Measurements from ENCODE around the gene BTBD18. TPM values are rescaled to one million over a fixed set of nuclear protein-coding genes. Genes with fewer than 3 reads are reported as not detected.

Gene BTBD18
- total RNA-seq, 2 experiments from 2014 or later: not detected

- DNase-seq: no peak
- H3K27ac Mint-ChIP-seq: no peak overlapping the region
- H3K9me3 Mint-ChIP-seq: no peaks in the 10 kb centered on the region
- no peak overlapping the region for H3K4me3 Mint-ChIP-seq
- CTCF ChIA-PET: no interaction called here
- POLR2A ChIA-PET: interaction anchor here (0.6 kb wide), 1 partner anchor 14 kb away, joined by 3 read pairs; no protein-coding TSS in a partner anchor
- peaks cover 10% of the 10 kb centered on the region for H3K36me3 Mint-ChIP-seq (ENCODE audit: low read depth)
- peaks cover 30% of the 10 kb centered on the region for H3K4me1 Mint-ChIP-seq
- no peaks in the 10 kb centered on the region for H3K27me3 Mint-ChIP-seq
These were observed 35.5 kb upstream of the BTBD18 start for GRCh38 chr11:57787006-57787604.

DNA sequence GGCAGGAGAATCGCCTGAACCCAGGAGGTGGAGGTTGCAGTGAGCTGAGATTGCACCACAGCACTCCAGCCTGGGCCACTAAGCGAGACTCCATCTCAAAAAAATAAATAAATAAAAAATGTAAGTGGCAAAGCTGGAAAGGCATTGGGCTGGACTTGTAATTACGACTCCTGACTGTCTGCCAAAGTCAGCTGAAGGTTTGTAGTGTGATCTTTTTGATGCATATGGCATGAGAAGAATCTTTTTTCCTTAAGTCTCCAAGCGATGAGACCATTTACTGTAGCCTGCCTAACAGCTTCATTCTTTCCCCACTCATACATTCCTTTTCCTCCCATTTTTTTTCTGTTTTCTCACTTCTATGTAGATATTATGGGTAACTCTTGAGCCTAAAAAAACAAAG is 34.8 kb upstream of the BTBD18 start:
- CTCF ChIA-PET: interaction anchor here (0.9 kb wide), 1 partner anchor 55 kb away, joined by 3 read pairs; no protein-coding TSS in a partner anchor
- no peak overlapping the region for H3K4me3 Mint-ChIP-seq
- peaks cover 28% of the 10 kb centered on the region for H3K4me1 Mint-ChIP-seq
- no peak overlapping the region for H3K27ac Mint-ChIP-seq
- POLR2A ChIA-PET: interaction anchor here (0.6 kb wide), 1 partner anchor 14 kb away, joined by 3 read pairs; no protein-coding TSS in a partner anchor
- H3K9me3 Mint-ChIP-seq: no peaks in the 10 kb centered on the region
- no peak for DNase-seq
- H3K36me3 Mint-ChIP-seq (ENCODE audit: low read depth): peaks cover 10% of the 10 kb centered on the region
- H3K27me3 Mint-ChIP-seq: no peaks in the 10 kb centered on the region

DNA sequence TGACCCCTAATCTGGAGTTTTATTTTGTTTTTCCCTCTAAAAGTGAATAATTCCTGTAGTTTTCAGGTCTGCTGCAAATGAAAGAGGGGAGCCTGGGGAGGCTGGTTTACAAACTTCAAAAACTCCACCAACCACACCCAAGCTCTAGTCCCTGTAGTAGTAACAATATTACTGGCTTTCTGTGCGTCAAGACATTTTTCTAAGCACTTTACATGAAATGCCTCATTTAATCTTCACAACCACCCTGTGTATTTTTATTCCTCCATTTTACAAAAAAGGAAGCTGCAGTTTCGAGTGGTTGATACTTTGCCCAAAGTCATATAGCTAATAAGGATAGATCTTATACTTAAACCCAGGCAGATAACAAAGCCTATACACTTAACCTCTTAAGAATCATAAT is 33.5 kb upstream of the BTBD18 start:
- POLR2A ChIA-PET: interaction anchor here (0.5 kb wide), 1 partner anchor 978 kb away, joined by 3 read pairs; no protein-coding TSS in a partner anchor
- Mint-ChIP-seq H3K9me3 (no peaks in the 10 kb centered on the region), H3K27ac (no peak overlapping the region), H3K4me1 (peaks cover 25% of the 10 kb centered on the region), H3K27me3 (no peaks in the 10 kb centered on the region), H3K36me3 (ENCODE audit: low read depth) (peaks cover 8% of the 10 kb centered on the region), H3K4me3 (no peak overlapping the region)
- no peak for DNase-seq
- CTCF ChIA-PET: no interaction called here

GRCh38 chr11:57781529-57781943 is 29.9 kb upstream of the BTBD18 start:
- H3K27ac Mint-ChIP-seq: no peak overlapping the region
- no peaks in the 10 kb centered on the region for H3K36me3 Mint-ChIP-seq (ENCODE audit: low read depth)
- no peaks in the 10 kb centered on the region for H3K27me3 Mint-ChIP-seq
- ChIA-PET CTCF (interaction anchor here (1.3 to 3.0 kb wide), 3 partner anchors 11 to 19 kb away, joined by 3 to 14 read pairs (median 5); no protein-coding TSS in a partner anchor), POLR2A (no interaction called here)
- H3K4me3 Mint-ChIP-seq: no peak overlapping the region
- no peaks in the 10 kb centered on the region for H3K9me3 Mint-ChIP-seq
- H3K4me1 Mint-ChIP-seq: peaks cover 22% of the 10 kb centered on the region
- no peak for DNase-seq

DNA sequence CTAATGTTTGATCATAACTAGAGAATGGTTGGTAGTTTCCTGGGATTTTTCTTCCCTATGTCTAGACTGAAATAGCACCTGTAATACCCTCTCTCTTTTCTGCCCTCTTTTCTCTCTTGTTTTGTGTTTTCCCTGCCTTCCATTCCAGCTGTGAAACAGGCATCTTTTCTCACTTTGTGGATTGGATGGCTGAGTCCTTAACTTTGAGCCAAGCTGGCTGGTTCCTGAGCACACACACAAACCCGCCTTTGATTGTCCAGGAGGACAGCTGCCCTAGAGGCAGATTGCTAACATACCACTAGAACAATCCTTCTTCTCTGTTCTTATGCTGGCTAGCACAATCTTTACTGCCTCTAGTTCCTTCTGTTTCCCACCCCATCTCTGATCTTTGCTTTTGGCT is 27.7 kb upstream of the BTBD18 start:
- Mint-ChIP-seq H3K4me1 (peaks cover 21% of the 10 kb centered on the region), H3K27ac (no peak overlapping the region), H3K4me3 (no peak overlapping the region), H3K27me3 (no peaks in the 10 kb centered on the region), H3K9me3 (no peaks in the 10 kb centered on the region), H3K36me3 (ENCODE audit: low read depth) (no peaks in the 10 kb centered on the region)
- POLR2A ChIA-PET: no interaction called here
- CTCF ChIA-PET: interaction anchor here (0.6 to 3.0 kb wide), 4 partner anchors 10 to 21 kb away, joined by 3 to 14 read pairs (median 4); no protein-coding TSS in a partner anchor
- DNase-seq: no peak

- no peaks in the 10 kb centered on the region for H3K36me3 Mint-ChIP-seq (ENCODE audit: low read depth)
- H3K4me3 Mint-ChIP-seq: no peak overlapping the region
- no peak for DNase-seq
- CTCF ChIA-PET: interaction anchor here (0.9 to 3.0 kb wide), 3 partner anchors 14 to 34 kb away, joined by 3 to 14 read pairs (median 7); no protein-coding TSS in a partner anchor
- no peak overlapping the region for H3K27ac Mint-ChIP-seq
- no peaks in the 10 kb centered on the region for H3K27me3 Mint-ChIP-seq
- POLR2A ChIA-PET: no interaction called here
- H3K9me3 Mint-ChIP-seq: no peaks in the 10 kb centered on the region
- peaks cover 21% of the 10 kb centered on the region for H3K4me1 Mint-ChIP-seq
These were observed 26.9 kb upstream of the BTBD18 start for GRCh38 chr11:57778318-57779037.

- POLR2A ChIA-PET: no interaction called here
These were observed 26.3 kb upstream of the BTBD18 start for GRCh38 chr11:57777969-57778317.

GRCh38 chr11:57776577-57777210 is 25.1 kb upstream of the BTBD18 start:
- Mint-ChIP-seq H3K27me3 (no peaks in the 10 kb centered on the region), H3K4me3 (no peak overlapping the region), H3K27ac (no peak overlapping the region), H3K4me1 (peaks cover 19% of the 10 kb centered on the region), H3K9me3 (no peaks in the 10 kb centered on the region), H3K36me3 (ENCODE audit: low read depth) (no peaks in the 10 kb centered on the region)
- ChIA-PET POLR2A (no interaction called here), CTCF (interaction anchor here (0.6 to 1.3 kb wide), 2 partner anchors 44 to 124 kb away, joined by 3 to 4 read pairs; no protein-coding TSS in a partner anchor)
- no peak for DNase-seq

More at GRCh38 chr11:57777969-57778317, 26.3 kb upstream of the BTBD18 start:
- Mint-ChIP-seq H3K36me3 (ENCODE audit: low read depth) (no peaks in the 10 kb centered on the region), H3K27ac (no peak overlapping the region), H3K4me1 (peaks cover 21% of the 10 kb centered on the region), H3K9me3 (no peaks in the 10 kb centered on the region), H3K4me3 (no peak overlapping the region), H3K27me3 (no peaks in the 10 kb centered on the region)
- CTCF ChIA-PET: interaction anchor here (0.9 to 1.1 kb wide), 2 partner anchors 22 to 34 kb away, joined by 3 to 7 read pairs; no protein-coding TSS in a partner anchor
- DNase-seq: no peak

- H3K27ac Mint-ChIP-seq: no peak overlapping the region
- no peaks in the 10 kb centered on the region for H3K27me3 Mint-ChIP-seq
- no peaks in the 10 kb centered on the region for H3K9me3 Mint-ChIP-seq
- peaks cover 14% of the 10 kb centered on the region for H3K4me1 Mint-ChIP-seq
- DNase-seq: no peak
- POLR2A ChIA-PET: no interaction called here
- CTCF ChIA-PET: interaction anchor here (0.6 to 1.3 kb wide), 2 partner anchors 45 to 124 kb away, joined by 3 to 4 read pairs; no protein-coding TSS in a partner anchor
- no peak overlapping the region for H3K4me3 Mint-ChIP-seq
- no peaks in the 10 kb centered on the region for H3K36me3 Mint-ChIP-seq (ENCODE audit: low read depth)
These were observed 24.5 kb upstream of the BTBD18 start for GRCh38 chr11:57776031-57776521.

- CTCF ChIA-PET: interaction anchor here (1.3 kb wide), 1 partner anchor 46 kb away, joined by 3 read pairs; no protein-coding TSS in a partner anchor
- Mint-ChIP-seq H3K36me3 (ENCODE audit: low read depth) (no peaks in the 10 kb centered on the region), H3K27ac (no peak overlapping the region), H3K27me3 (no peaks in the 10 kb centered on the region), H3K9me3 (no peaks in the 10 kb centered on the region), H3K4me3 (no peak overlapping the region), H3K4me1 (peaks cover 12% of the 10 kb centered on the region)
- POLR2A ChIA-PET: no interaction called here
- no peak for DNase-seq
These were observed 23.9 kb upstream of the BTBD18 start for GRCh38 chr11:57775491-57775890.

DNA sequence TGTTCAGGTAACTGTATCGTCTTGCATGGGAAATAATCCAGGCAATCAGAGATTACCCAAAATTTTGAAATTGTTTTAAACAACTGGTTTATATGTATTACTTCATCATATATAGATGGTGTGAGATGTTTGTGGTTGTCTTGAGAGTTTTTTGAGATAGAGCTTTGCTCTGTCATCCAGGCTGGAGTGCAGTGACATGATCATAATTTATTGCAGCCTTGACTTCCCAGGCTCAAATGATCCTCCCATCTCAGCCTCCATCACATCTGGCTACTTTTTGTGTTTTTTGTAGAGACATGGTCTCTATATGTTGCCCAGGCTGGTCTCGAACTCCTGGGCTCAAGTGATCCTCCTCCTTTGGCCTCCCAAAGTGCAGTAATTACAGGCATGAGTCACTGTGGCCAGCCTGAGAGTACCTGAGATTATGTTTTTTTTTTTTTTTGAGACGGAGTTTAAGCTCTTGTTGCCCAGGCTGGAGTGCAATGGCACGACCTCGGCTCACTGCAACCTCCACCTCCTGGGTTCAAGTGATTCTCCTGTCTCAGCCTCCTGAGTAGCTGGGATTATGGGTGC is 21.5 kb upstream of the BTBD18 start:
- ChIA-PET CTCF (interaction anchor here (0.6 to 0.7 kb wide), 3 partner anchors 28 to 513 kb away, joined by 3 read pairs; no protein-coding TSS in a partner anchor), POLR2A (no interaction called here)
- Mint-ChIP-seq H3K4me1 (peaks cover 5% of the 10 kb centered on the region), H3K9me3 (no peaks in the 10 kb centered on the region), H3K36me3 (ENCODE audit: low read depth) (no peaks in the 10 kb centered on the region), H3K4me3 (no peak overlapping the region), H3K27ac (no peak overlapping the region), H3K27me3 (no peaks in the 10 kb centered on the region)
- DNase-seq: no peak

- H3K4me1 Mint-ChIP-seq: peaks cover 6% of the 10 kb centered on the region
- no peaks in the 10 kb centered on the region for H3K27me3 Mint-ChIP-seq
- POLR2A ChIA-PET: no interaction called here
- CTCF ChIA-PET: no interaction called here
- H3K4me3 Mint-ChIP-seq: no peak overlapping the region
- H3K27ac Mint-ChIP-seq: no peak overlapping the region
- no peaks in the 10 kb centered on the region for H3K9me3 Mint-ChIP-seq
- H3K36me3 Mint-ChIP-seq (ENCODE audit: low read depth): no peaks in the 10 kb centered on the region
- no peak for DNase-seq
These were observed 20.9 kb upstream of the BTBD18 start for GRCh38 chr11:57772562-57772961.
